Small intestine (tissue), 7 donors: Measurements from ENCODE around the gene TBC1D17. TPM values are rescaled to one million over a fixed set of nuclear protein-coding genes. Genes with fewer than 3 reads are reported as not detected.
A peak's percentile ranks its signal among the peaks of the same experiment; 100 is the strongest.

ENCODE experiments used
- DNase-seq, 2 donors: peaks; one replicate each; pipeline versions ENCODE4 v3.0.0 to v3.0.0-alpha.2; 2013
- FAIRE-seq: peaks from 2 replicates; lab custom pipeline; 2012; peaks lifted over from hg19 to GRCh38; lab: Jason Lieb, UNC
- H3K27ac ChIP-seq, 3 donors: one replicate each; pipeline ENCODE4 v1.5.1; 2013; ENCODE audit warnings: low read length in 2 of 3, mild to moderate bottlenecking in 2 of 3, control low read depth in 1 of 3, inconsistent platforms in 1 of 3, low read depth in 1 of 3, moderate library complexity in 1 of 3
- H3K27me3 ChIP-seq, 3 donors: one replicate each; pipeline ENCODE4 v1.6.1; 2013; ENCODE audit warnings: low read length in 3 of 3, inconsistent platforms in 1 of 3; ENCODE audit not compliant: control insufficient read depth in 3 of 3, insufficient read depth in 3 of 3
- H3K36me3 ChIP-seq, 3 donors: one replicate each; pipeline ENCODE4 v1.6.1; 2013; ENCODE audit warnings: low read length in 3 of 3, inconsistent platforms in 1 of 3, low read depth in 1 of 3, mild to moderate bottlenecking in 1 of 3, moderate library complexity in 1 of 3; ENCODE audit not compliant: control insufficient read depth in 3 of 3, insufficient read depth in 2 of 3
- H3K4me1 ChIP-seq, 3 donors: one replicate each; pipeline ENCODE4 v1.6.1; 2013; ENCODE audit warnings: low read length in 2 of 3, inconsistent platforms in 1 of 3, low read depth in 1 of 3, mild to moderate bottlenecking in 1 of 3, moderate library complexity in 1 of 3; ENCODE audit not compliant: control insufficient read depth in 3 of 3, insufficient read depth in 2 of 3
- H3K4me3 ChIP-seq, 3 donors: one replicate each; pipeline ENCODE4 v1.5.1; 2013; ENCODE audit warnings: low read length in 3 of 3, control low read depth in 1 of 3, inconsistent platforms in 1 of 3, low read depth in 1 of 3, mild to moderate bottlenecking in 1 of 3, moderate library complexity in 1 of 3
- H3K9me3 ChIP-seq, 2 donors: one replicate each; pipeline ENCODE4 v1.6.1; 2013; ENCODE audit warnings: low read depth in 1 of 2, low read length in 1 of 2; ENCODE audit not compliant: control insufficient read depth in 2 of 2, insufficient read depth in 1 of 2
- WGBS, 3 donors: extraction: QIAGEN DNeasy Blood & Tissue Kit; methylation state at CpG; one replicate each; pipeline ENCODE4 v1.1.7; 2013; 5-methylcytosine and 5-hydroxymethylcytosine counted together
- polyA plus RNA-seq, 4 donors: library from polyadenylated mRNA; stranded (reverse) in 3 of 4; unstranded in 1 of 4; fragments of 200-250 nt in 3 of 4; fragments of 120-200 nt in 1 of 4; gene quantifications; one replicate each; pipeline versions ENCODE4 v1.2.1 to v1.2.3, GENCODE V29; 2013
- donor health status: healthy with polysubstance abuse.
- donor health status: control.
- donor health status: control.
- donor health status: Bipolar disorder and iron deficiency.
- donor health status: healthy.

The TBC1D17 gene
- polyA plus RNA-seq, 4 donors = 23.6 to 52.6 (median 36.4) TPM

DNA sequence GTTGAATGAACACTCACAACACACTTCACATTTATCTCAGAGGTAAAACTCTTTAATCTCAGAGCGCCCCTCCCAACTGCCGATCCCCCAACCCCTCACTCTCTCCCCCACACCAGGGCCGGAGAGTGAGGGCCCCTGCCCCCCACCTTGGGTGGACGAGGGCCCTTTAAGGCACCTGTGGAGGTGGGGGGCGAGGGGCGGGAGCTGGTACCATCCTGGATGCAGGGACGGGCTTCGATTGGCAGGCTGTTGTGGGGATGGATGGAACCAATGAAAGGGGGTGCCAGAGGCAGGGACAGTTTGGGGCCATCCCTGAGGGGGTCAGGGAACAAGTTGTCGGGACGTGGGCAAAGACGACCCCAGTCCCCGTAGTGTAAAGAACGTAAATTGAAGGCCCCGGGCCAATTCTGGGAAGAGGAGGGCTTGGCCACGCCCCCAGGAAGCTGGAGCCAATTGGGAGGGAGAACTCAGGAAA lies 8.5 kb upstream of the TBC1D17 start:
- WGBS, 3 donors = 1 to 2% (median 2%) methylated on average over 15 of the region's 15 CpGs
- H3K4me1 ChIP-seq = peaks cover 3 to 35% (median 6%) of the 10 kb centered on the region in 3 donors
- H3K9me3 ChIP-seq = peaks cover 0 to 4% of the 10 kb centered on the region in 2 donors
- no peaks in the 10 kb centered on the region for H3K27me3 ChIP-seq
- peak overlapping the region in 2 of 3 donors; percentile 34 to 37 for H3K4me3 ChIP-seq
- peak overlapping the region; percentile 45 to 94 (median 81) for H3K27ac ChIP-seq
- FAIRE-seq (no peak), DNase-seq (no peak)
- peaks cover 0 to 42% (median 3%) of the 10 kb centered on the region in 3 donors for H3K36me3 ChIP-seq

DNA sequence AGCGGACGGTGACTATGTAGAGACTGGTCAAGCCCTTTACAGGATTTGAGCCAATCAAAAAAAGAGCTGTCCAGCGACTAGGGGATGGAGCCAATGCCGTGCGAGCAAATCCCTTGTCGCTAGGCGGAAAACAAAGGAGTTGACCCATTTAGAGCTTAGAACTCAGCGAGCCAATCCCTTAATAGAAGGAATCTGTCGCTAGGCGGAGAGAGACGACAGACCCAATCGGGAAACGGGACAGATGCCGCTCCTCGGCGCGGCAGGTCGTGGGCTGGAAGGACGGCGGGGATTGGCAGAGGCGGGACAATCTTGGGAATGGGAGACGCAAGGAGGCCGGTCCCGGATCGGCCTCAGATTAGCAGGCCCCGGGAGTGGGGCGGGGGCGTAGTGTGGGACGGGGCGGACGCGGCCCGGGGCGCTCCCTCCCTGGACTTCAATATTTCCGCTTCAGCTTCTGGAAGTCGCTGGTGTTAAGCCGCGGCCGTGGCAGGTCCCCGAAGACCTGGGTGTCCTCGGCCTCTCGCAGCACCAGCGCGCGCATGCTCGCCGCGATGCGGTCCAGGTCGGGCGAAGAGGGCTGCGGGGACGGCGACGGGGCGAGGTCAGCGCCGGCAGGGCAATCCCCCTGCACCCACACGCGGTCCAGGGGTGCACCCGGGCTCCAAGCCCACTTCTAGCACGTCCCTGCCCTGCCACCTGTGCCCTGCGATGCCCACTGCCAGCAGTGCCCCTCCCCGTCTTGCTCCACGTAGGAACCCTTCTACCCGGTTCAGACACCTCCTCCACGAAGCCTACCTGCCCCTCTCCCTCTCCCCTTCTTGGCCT lies 7.8 kb upstream of the TBC1D17 start:
- Histone ChIP-seq H3K27ac (peak overlapping the region; percentile 81 to 94 (median 87)), H3K4me3 (peak overlapping the region; percentile 38 to 52 (median 51)), H3K4me1 (peaks cover 3 to 35% (median 6%) of the 10 kb centered on the region in 3 donors), H3K36me3 (peaks cover 0 to 43% (median 2%) of the 10 kb centered on the region in 3 donors), H3K9me3 (peaks cover 0 to 4% of the 10 kb centered on the region in 2 donors), H3K27me3 (no peaks in the 10 kb centered on the region)
- WGBS, 3 donors = 1% methylated on average over 53 to 67 of the region's 67 CpGs
- FAIRE-seq (peak; percentile 98), DNase-seq (peak; percentile 99 to 100)

DNA sequence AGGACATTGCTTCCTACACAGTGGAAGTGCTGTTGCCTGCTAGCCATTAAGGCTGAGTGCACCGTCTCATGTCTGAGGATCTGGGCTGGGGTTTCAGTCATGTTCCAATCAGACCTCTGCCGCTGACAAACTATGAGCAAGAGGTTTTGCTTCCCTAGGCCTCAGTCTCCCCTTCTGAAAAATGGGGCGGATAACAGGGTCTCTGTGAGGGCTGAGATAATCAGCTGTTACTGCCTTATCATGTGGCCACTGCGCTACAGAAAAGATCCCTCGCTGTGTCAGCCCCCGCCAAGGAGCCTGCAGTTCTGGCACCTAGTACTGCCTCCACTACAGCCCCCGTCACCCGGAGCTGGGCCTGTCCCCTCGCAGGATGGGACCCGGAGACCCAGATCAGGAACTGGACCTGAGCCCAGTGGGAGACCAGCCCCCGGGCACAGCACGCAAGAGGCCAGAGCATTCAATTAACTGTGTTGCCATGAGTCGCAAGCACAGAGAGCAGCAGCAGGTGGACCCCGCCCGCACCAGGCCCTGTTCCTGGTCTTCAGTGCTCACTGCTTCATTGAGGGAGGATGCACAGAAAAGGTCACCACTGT lies 7.1 kb upstream of the TBC1D17 start:
- WGBS, 3 donors = 77 to 79% (median 78%) methylated on average over 15 of the region's 15 CpGs
- no peaks in the 10 kb centered on the region for H3K27me3 ChIP-seq

GRCh38 chr19:49871349-49871985 lies 6.0 kb upstream of the TBC1D17 start:
- 91 to 93% (median 92%) methylated on average over 16 to 17 of the region's 17 CpGs for WGBS, 3 donors
- Histone ChIP-seq H3K36me3 (peaks cover 0 to 38% (median 0%) of the 10 kb centered on the region in 3 donors), H3K9me3 (peaks cover 0 to 4% of the 10 kb centered on the region in 2 donors), H3K4me1 (peaks cover 0 to 29% (median 4%) of the 10 kb centered on the region in 3 donors), H3K4me3 (no peak overlapping the region), H3K27ac (no peak overlapping the region), H3K27me3 (no peaks in the 10 kb centered on the region)
- FAIRE-seq = no peak
- DNase-seq = no peak

More for the DNA sequence above, 7.1 kb upstream of the TBC1D17 start:
- FAIRE-seq (no peak), DNase-seq (no peak)
- H3K36me3 ChIP-seq = peaks cover 0 to 38% (median 0%) of the 10 kb centered on the region in 3 donors
- peaks cover 0 to 4% of the 10 kb centered on the region in 2 donors for H3K9me3 ChIP-seq
- peaks cover 2 to 38% (median 5%) of the 10 kb centered on the region in 3 donors for H3K4me1 ChIP-seq
- peak overlapping the region in 2 of 3 donors; percentile 51 to 52 for H3K4me3 ChIP-seq
- peak overlapping the region; percentile 81 to 93 (median 87) for H3K27ac ChIP-seq

GRCh38 chr19:49872245-49873128 lies 5.0 kb upstream of the TBC1D17 start:
- FAIRE-seq (no peak), DNase-seq (no peak)
- H3K36me3 ChIP-seq = peaks cover 0 to 41% (median 0%) of the 10 kb centered on the region in 3 donors
- no peaks in the 10 kb centered on the region for H3K27me3 ChIP-seq
- WGBS, 3 donors = 87 to 90% (median 88%) methylated on average over 23 to 27 of the region's 27 CpGs
- H3K4me1 ChIP-seq = peaks cover 0 to 26% (median 4%) of the 10 kb centered on the region in 3 donors
- H3K9me3 ChIP-seq = peaks cover 0 to 4% of the 10 kb centered on the region in 2 donors
- H3K4me3 ChIP-seq = no peak overlapping the region
- H3K27ac ChIP-seq = no peak overlapping the region

DNA sequence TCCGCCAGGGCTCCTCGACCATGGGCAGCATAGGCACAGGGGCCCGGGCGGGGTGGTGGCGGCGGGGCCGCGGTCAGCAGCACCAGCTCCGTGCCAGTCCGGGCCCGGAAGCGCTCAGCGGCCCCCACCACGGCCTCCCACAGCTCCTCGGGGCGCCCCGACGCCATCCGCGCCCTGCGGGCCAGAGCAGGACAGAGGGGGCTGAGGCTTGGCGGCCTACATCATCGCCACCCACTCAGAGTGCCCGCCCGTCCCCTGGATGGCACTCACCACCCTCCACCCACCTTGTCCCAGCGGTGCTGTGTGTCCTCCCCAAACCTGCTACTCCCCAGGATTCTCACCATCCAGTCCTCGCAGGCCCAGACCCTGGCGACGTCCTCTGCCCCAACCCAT lies 4.4 kb upstream of the TBC1D17 start:
- FAIRE-seq = no peak
- Histone ChIP-seq H3K4me1 (peaks cover 0 to 26% (median 4%) of the 10 kb centered on the region in 3 donors), H3K36me3 (peaks cover 0 to 41% (median 0%) of the 10 kb centered on the region in 3 donors), H3K4me3 (no peak overlapping the region), H3K27ac (no peak overlapping the region), H3K9me3 (peaks cover 0 to 3% of the 10 kb centered on the region in 2 donors), H3K27me3 (no peaks in the 10 kb centered on the region)
- WGBS, 3 donors = 93 to 97% (median 94%) methylated on average over 13 to 29 of the region's 29 CpGs
- DNase-seq = no peak

- Histone ChIP-seq H3K9me3 (no peaks in the 10 kb centered on the region), H3K4me3 (no peak overlapping the region), H3K4me1 (peaks cover 0 to 24% (median 4%) of the 10 kb centered on the region in 3 donors), H3K27me3 (no peaks in the 10 kb centered on the region), H3K27ac (no peak overlapping the region), H3K36me3 (peaks cover 0 to 45% (median 0%) of the 10 kb centered on the region in 3 donors)
- no peak for DNase-seq
- WGBS, 3 donors = 88 to 94% (median 91%) methylated on average over 10 of the region's 10 CpGs
- FAIRE-seq = no peak
These were observed 3.7 kb upstream of the TBC1D17 start for GRCh38 chr19:49873834-49874233.
